Type B pancreatic cell (in vitro differentiated cells): Measurements from ENCODE around the gene ATP6V0A4. TPM values are rescaled to one million over a fixed set of nuclear protein-coding genes. Genes with fewer than 3 reads are reported as not detected.
A peak's percentile ranks its signal among the peaks of the same experiment; 100 is the strongest.

Source experiments
- DNase-seq: peaks from one replicate; pipeline ENCODE4 v3.0.0; 2021; ENCODE audit warnings: mixed read lengths; ENCODE audit not compliant: unreplicated experiment; ENCODE audit errors: extremely low spot score
- H3K27ac Mint-ChIP-seq: 2 replicates; pipeline ENCODE4 v1.8.0; 2021; ENCODE audit warnings: mild to moderate bottlenecking, mixed read lengths
- H3K27me3 Mint-ChIP-seq: 2 replicates; pipeline ENCODE4 v1.8.0; 2021; ENCODE audit warnings: mixed read lengths
- H3K36me3 Mint-ChIP-seq: 2 replicates; pipeline ENCODE4 v1.8.0; 2021; ENCODE audit warnings: mixed read lengths
- H3K4me1 Mint-ChIP-seq: one replicate; pipeline ENCODE4 v1.8.0; 2021; ENCODE audit warnings: mixed read lengths; ENCODE audit not compliant: unreplicated experiment
- H3K4me3 Mint-ChIP-seq: 2 replicates; pipeline ENCODE4 v1.8.0; 2021; ENCODE audit warnings: mild to moderate bottlenecking, mixed read lengths
- H3K9me3 Mint-ChIP-seq: 2 replicates; pipeline ENCODE4 v1.8.0; 2021; ENCODE audit warnings: mixed read lengths
- total RNA-seq: library from RNA; stranded (reverse); gene quantifications from 2 replicates; pipeline ENCODE4 v1.2.1, GENCODE V29; 2021; ENCODE audit warnings: low replicate concordance
- TF ChIP-seq, protein P1 (sequence below): fragments of 200-600 bp; sonication (generic); conservative IDR thresholded peaks from 2 replicates; pipeline ENCODE4 v1.5.0; 2021; ENCODE audit warnings: antibody characterized with exemption, mild to moderate bottlenecking

Gene ATP6V0A4
- total RNA-seq, 1 donor from 2014 or later: 0.89 TPM

DNA sequence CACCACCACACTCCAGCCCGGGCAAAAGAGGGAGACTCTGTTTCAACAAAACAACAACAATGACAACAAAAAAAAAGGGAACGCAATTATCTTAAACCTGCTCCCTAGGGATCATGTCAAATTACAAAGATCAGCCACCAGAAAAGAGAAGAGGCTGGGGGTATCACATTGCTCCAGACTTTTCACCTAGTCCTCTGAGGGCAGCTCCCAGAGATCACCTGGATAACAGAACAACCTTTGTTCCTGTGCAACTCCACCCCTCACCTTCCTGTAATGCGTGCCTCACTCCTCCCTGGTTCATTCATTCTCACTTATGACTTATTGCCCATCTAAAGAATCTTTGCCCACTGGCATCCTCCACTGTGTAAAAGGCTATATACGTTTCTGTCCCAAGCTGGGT, 128.6 kb downstream of the ATP6V0A4 start:
- TF ChIP-seq, protein P1, sequence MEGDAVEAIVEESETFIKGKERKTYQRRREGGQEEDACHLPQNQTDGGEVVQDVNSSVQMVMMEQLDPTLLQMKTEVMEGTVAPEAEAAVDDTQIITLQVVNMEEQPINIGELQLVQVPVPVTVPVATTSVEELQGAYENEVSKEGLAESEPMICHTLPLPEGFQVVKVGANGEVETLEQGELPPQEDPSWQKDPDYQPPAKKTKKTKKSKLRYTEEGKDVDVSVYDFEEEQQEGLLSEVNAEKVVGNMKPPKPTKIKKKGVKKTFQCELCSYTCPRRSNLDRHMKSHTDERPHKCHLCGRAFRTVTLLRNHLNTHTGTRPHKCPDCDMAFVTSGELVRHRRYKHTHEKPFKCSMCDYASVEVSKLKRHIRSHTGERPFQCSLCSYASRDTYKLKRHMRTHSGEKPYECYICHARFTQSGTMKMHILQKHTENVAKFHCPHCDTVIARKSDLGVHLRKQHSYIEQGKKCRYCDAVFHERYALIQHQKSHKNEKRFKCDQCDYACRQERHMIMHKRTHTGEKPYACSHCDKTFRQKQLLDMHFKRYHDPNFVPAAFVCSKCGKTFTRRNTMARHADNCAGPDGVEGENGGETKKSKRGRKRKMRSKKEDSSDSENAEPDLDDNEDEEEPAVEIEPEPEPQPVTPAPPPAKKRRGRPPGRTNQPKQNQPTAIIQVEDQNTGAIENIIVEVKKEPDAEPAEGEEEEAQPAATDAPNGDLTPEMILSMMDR: no peak
- Mint-ChIP-seq H3K9me3 (no peaks in the 10 kb centered on the region), H3K27ac (no peak overlapping the region), H3K4me1 (peaks cover 20% of the 10 kb centered on the region), H3K36me3 (peaks cover 4% of the 10 kb centered on the region), H3K4me3 (no peak overlapping the region), H3K27me3 (no peaks in the 10 kb centered on the region)
- no peak for DNase-seq

GRCh38 chr7:138668946-138669345, 129.1 kb downstream of the ATP6V0A4 start:
- H3K36me3 Mint-ChIP-seq: peaks cover 4% of the 10 kb centered on the region
- H3K9me3 Mint-ChIP-seq: no peaks in the 10 kb centered on the region
- H3K4me1 Mint-ChIP-seq: peaks cover 20% of the 10 kb centered on the region
- no peak for DNase-seq
- H3K4me3 Mint-ChIP-seq: no peak overlapping the region
- H3K27ac Mint-ChIP-seq: no peak overlapping the region
- TF ChIP-seq, protein P1: no peak
- no peaks in the 10 kb centered on the region for H3K27me3 Mint-ChIP-seq

GRCh38 chr7:138668229-138668596, 129.8 kb downstream of the ATP6V0A4 start:
- H3K4me1 Mint-ChIP-seq: peaks cover 28% of the 10 kb centered on the region
- no peak for DNase-seq
- peaks cover 4% of the 10 kb centered on the region for H3K36me3 Mint-ChIP-seq
- H3K9me3 Mint-ChIP-seq: no peaks in the 10 kb centered on the region
- TF ChIP-seq, protein P1: no peak
- H3K27ac Mint-ChIP-seq: no peak overlapping the region
- no peak overlapping the region for H3K4me3 Mint-ChIP-seq
- no peaks in the 10 kb centered on the region for H3K27me3 Mint-ChIP-seq

- H3K9me3 Mint-ChIP-seq: no peaks in the 10 kb centered on the region
- peaks cover 33% of the 10 kb centered on the region for H3K4me1 Mint-ChIP-seq
- no peak overlapping the region for H3K27ac Mint-ChIP-seq
- peaks cover 4% of the 10 kb centered on the region for H3K36me3 Mint-ChIP-seq
- no peaks in the 10 kb centered on the region for H3K27me3 Mint-ChIP-seq
- no peak overlapping the region for H3K4me3 Mint-ChIP-seq
- DNase-seq: no peak
- TF ChIP-seq, protein P1: no peak
Observed at GRCh38 chr7:138667535-138668228, 130.3 kb downstream of the ATP6V0A4 start.

DNA sequence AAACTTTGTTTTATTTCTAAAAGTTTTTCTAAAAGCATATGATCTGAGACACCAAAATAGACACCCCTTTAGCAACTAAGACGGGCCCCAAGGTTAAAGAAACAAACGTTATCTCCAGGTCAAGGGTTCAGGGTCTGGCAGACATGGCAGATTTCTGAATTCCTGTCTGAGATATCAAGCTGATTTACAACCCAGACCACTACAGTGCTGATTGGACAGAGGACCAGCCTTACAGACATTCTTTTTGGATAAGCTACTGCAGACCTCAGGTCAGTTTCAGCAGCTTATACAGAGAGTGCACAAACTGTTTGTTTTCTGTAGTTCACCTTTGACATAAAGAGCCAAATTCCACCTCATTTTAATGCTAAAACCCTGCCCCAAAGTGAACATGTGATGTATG, 131.6 kb downstream of the ATP6V0A4 start:
- TF ChIP-seq, protein P1: no peak
- no peak for DNase-seq
- no peaks in the 10 kb centered on the region for H3K9me3 Mint-ChIP-seq
- H3K36me3 Mint-ChIP-seq: peaks cover 4% of the 10 kb centered on the region
- no peaks in the 10 kb centered on the region for H3K27me3 Mint-ChIP-seq
- H3K27ac Mint-ChIP-seq: peak overlapping the region; percentile 20
- peaks cover 46% of the 10 kb centered on the region for H3K4me1 Mint-ChIP-seq
- H3K4me3 Mint-ChIP-seq: peak overlapping the region; percentile 19
